ENCODE data around the gene AGBL1. TPM values are rescaled to one million over a fixed set of nuclear protein-coding genes. Genes with fewer than 3 reads are reported as not detected.

AGBL1 gene
- total RNA-seq, 2 donors from 2014 or later = 0.23 to 0.91 TPM

DNA sequence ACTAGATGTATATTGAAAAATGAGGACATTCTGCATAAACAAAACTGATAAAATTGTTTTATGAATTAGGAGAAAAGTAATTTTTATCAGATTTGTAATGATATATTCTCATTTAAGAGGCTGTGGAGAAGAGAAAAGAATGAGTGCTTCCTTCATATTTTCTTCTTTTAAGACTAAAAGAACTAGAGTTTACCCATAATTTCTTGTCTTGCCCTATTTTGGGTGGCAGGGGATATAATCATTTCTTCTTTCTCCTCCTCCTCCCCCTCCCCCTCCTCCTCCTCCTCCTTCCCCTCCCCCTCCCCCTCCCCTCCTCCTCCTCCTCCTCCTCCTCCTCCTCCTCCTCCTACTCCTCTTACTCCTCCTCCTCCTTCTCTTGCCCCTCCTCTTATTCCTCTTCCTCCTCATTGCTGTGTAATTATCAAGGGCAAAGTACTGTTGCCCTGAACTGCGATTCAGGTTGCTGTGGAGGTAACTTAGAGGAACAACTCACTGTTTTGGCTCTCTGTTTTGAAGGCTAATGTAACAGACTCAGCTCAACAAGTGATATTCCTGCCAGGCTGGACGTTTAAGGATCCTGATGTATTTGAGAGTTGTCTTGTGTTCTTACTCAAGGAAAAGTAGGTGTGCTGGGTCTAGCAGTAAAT, 555.4 kb downstream of the AGBL1 start:
- WGBS = 75% methylated on average over 2 of the region's 2 CpGs
- H3K27me3 ChIP-seq (replicated peaks; ENCODE audit: insufficient read depth) = no peaks in the 10 kb centered on the region
- intact Hi-C loops (cut with DNase I) = no loop called here
- no peaks in the 10 kb centered on the region for H3K36me3 ChIP-seq
- TF ChIP-seq POLR2AphosphoS5 (IDR thresholded peaks at IDR 0.05) = no peak
- TF ChIP-seq, protein P1, sequence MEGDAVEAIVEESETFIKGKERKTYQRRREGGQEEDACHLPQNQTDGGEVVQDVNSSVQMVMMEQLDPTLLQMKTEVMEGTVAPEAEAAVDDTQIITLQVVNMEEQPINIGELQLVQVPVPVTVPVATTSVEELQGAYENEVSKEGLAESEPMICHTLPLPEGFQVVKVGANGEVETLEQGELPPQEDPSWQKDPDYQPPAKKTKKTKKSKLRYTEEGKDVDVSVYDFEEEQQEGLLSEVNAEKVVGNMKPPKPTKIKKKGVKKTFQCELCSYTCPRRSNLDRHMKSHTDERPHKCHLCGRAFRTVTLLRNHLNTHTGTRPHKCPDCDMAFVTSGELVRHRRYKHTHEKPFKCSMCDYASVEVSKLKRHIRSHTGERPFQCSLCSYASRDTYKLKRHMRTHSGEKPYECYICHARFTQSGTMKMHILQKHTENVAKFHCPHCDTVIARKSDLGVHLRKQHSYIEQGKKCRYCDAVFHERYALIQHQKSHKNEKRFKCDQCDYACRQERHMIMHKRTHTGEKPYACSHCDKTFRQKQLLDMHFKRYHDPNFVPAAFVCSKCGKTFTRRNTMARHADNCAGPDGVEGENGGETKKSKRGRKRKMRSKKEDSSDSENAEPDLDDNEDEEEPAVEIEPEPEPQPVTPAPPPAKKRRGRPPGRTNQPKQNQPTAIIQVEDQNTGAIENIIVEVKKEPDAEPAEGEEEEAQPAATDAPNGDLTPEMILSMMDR (IDR thresholded peaks at IDR 0.05) = no peak
- no peak for TF ChIP-seq POLR2A (IDR thresholded peaks at IDR 0.05)
- H3K9me3 ChIP-seq = no peaks in the 10 kb centered on the region
- H3K4me3 ChIP-seq = no peak overlapping the region
- H3K27ac ChIP-seq = no peak overlapping the region
- H3K4me1 ChIP-seq (replicated peaks) = no peaks in the 10 kb centered on the region
- no peak for DNase-seq (ENCODE audit: low spot score)

DNA sequence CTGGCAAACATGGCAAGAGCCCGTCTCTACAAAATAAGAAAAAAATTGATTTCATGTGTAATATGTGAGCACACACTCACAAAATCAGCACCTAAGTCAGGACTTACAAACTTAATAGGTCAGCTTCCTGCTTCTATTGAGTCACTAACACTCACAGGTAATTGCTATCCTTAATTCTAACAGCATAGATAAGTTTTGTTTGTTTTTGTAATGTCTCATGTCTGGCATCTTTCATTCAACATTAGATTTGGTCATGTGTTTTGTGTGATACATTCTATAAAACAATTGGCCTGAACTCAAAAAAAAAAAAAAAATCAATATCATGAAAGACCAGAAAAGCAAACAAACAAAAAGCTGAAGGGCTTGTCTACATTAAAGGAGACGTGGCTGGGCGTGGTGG, 564.7 kb downstream of the AGBL1 start:
- TF ChIP-seq POLR2A (IDR thresholded peaks at IDR 0.05) = no peak
- TF ChIP-seq, protein P1 (IDR thresholded peaks at IDR 0.05) = no peak
- TF ChIP-seq POLR2AphosphoS5 (IDR thresholded peaks at IDR 0.05) = no peak
- 79% methylated on average over 3 of the region's 3 CpGs for WGBS
- no peak overlapping the region for H3K4me3 ChIP-seq
- H3K36me3 ChIP-seq = no peaks in the 10 kb centered on the region
- intact Hi-C loops (cut with DNase I) = no loop called here
- no peaks in the 10 kb centered on the region for H3K4me1 ChIP-seq (replicated peaks)
- H3K27ac ChIP-seq = no peak overlapping the region
- no peaks in the 10 kb centered on the region for H3K9me3 ChIP-seq
- no peak for DNase-seq (ENCODE audit: low spot score)
- H3K27me3 ChIP-seq (replicated peaks; ENCODE audit: insufficient read depth) = no peaks in the 10 kb centered on the region

DNA sequence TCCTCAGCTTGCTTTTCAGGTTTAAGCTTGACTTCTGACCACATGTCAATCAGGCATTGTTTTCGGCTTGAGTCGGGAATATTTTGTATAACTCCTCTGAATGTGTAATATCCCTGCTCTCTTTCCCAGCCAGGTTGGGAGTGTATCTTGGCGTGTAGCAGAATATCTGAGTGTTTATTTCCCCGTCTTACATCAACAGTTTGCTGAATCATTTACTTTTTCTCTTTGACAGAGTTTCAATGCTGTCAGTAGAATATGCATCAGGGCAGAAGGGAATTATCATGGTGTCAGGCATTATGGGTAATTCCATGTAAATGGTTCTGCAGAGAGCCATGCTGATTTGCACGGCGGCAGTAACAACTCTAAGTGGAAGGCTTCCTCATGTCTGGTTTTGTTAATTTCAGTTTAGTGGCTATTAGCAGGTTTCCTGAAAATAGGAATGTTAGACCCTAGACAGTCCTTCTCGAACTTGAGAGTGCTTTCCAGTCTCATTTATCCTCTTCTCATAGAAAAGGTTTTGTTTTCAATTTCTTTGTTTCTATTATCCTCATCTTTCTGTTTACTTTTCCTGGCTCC, 566.3 kb downstream of the AGBL1 start:
- WGBS = 52% methylated on average over 7 of the region's 7 CpGs
- H3K4me3 ChIP-seq = no peak overlapping the region
- no peaks in the 10 kb centered on the region for H3K27me3 ChIP-seq (replicated peaks; ENCODE audit: insufficient read depth)
- TF ChIP-seq, protein P1 (IDR thresholded peaks at IDR 0.05) = no peak
- TF ChIP-seq POLR2A (IDR thresholded peaks at IDR 0.05) (no peak), POLR2AphosphoS5 (IDR thresholded peaks at IDR 0.05) (no peak)
- no peak for DNase-seq (ENCODE audit: low spot score)
- no peaks in the 10 kb centered on the region for H3K36me3 ChIP-seq
- H3K27ac ChIP-seq = no peak overlapping the region
- intact Hi-C loops (cut with DNase I) = no loop called here
- H3K4me1 ChIP-seq (replicated peaks) = no peaks in the 10 kb centered on the region
- no peaks in the 10 kb centered on the region for H3K9me3 ChIP-seq

DNA sequence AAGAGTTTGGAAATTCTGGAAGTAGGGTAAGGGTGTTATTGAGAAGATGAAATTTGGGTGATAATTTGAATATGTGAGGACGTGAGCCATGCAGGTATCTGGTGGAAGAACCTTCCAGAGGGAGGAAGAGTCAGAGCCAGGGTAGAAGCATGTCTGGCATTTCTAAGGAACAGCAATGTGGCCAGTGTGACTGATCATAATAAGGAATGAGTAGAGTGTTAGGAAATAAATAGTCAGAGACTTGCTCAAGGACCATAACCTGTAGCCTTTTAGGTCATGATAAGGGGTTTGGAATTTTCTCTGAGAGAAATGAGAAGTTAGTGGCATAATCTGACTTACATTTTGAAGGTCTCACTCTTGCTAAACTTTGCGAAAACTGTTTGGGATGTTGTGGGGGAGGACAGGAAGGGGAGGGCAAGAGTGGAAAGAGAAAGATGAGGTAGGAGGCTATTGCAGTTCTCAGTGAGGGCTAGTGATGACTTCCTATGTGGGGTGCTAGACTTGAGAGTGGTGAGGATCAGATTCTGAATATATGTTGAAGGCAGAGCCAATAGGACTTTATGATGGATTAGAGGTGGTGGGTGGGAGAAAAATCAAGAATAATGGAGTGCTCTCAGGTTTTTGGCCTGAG, 568.3 kb downstream of the AGBL1 start:
- no peak overlapping the region for H3K27ac ChIP-seq
- WGBS = 91% methylated on average over 2 of the region's 2 CpGs
- no peaks in the 10 kb centered on the region for H3K27me3 ChIP-seq (replicated peaks; ENCODE audit: insufficient read depth)
- DNase-seq (ENCODE audit: low spot score) = no peak
- no peaks in the 10 kb centered on the region for H3K4me1 ChIP-seq (replicated peaks)
- TF ChIP-seq, protein P1 (IDR thresholded peaks at IDR 0.05) = no peak
- TF ChIP-seq POLR2A (IDR thresholded peaks at IDR 0.05) = no peak
- TF ChIP-seq POLR2AphosphoS5 (IDR thresholded peaks at IDR 0.05) = no peak
- intact Hi-C loops (cut with DNase I) = no loop called here
- H3K9me3 ChIP-seq = no peaks in the 10 kb centered on the region
- no peaks in the 10 kb centered on the region for H3K36me3 ChIP-seq
- no peak overlapping the region for H3K4me3 ChIP-seq

DNA sequence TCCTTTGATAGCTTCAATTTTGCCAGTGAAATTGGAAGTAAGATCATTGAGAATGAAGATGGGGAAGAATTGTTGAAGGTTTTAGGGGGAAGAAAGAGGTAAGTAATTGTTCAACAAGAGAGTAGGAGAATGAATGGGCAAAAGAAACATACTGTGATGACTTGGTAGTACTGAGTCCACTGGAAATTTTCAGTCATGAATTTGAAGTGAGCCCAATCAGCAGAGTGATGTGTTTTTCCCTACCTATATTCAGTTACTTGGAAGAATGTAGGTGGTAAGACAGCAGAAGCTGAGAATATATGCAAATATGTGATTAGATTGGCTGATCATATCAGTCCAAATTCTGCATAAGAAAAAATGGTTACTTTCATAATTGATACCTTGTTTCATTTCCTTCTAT, 569.6 kb downstream of the AGBL1 start:
- TF ChIP-seq, protein P1 (IDR thresholded peaks at IDR 0.05) = no peak
- TF ChIP-seq POLR2AphosphoS5 (IDR thresholded peaks at IDR 0.05) = no peak
- no peak for TF ChIP-seq POLR2A (IDR thresholded peaks at IDR 0.05)
- intact Hi-C loops (cut with DNase I) = no loop called here
- Histone ChIP-seq H3K27ac (no peak overlapping the region), H3K4me1 (replicated peaks) (no peaks in the 10 kb centered on the region), H3K36me3 (no peaks in the 10 kb centered on the region), H3K27me3 (replicated peaks; ENCODE audit: insufficient read depth) (no peaks in the 10 kb centered on the region), H3K4me3 (no peak overlapping the region), H3K9me3 (no peaks in the 10 kb centered on the region)
- no peak for DNase-seq (ENCODE audit: low spot score)

Measured in prostate gland (tissue), 2 donors.